A549 (cell line): ENCODE results near the gene NIPAL1. TPM values are rescaled to one million over a fixed set of nuclear protein-coding genes. Genes with fewer than 3 reads are reported as not detected.

ENCODE experiments used
- ATAC-seq, 2 experiments: fragments of 200-7000 bp in 1 of 2; fragments of >200 bp in 1 of 2; cut with Nextera tagmentation in 1 of 2; cut with Tn5 transposase in 1 of 2; 3 replicates each; pipeline versions ENCODE4 v1.8.0 to v1.9.1; 2018 to 2020; ENCODE audit warnings: mild to moderate bottlenecking in 1 of 2, moderate library complexity in 1 of 2
- CTCF ChIA-PET: fragments of 300-600 bp; sonication (Branson Sonifier 250); formaldehyde crosslinking; extraction: SDS; loops from one replicate; lab custom pipeline; 2021; ENCODE audit warnings: antibody characterized with exemption, inconsistent platforms; lab: Yijun Ruan, JAX
- POLR2A ChIA-PET: fragments of 350-600 bp; formaldehyde crosslinking; extraction: SDS; loops from one replicate; lab custom pipeline; 2021; ENCODE audit warnings: antibody characterized with exemption, inconsistent platforms; lab: Yijun Ruan, JAX
- DNase-seq, 2 experiments: peaks; one replicate each; pipeline versions ENCODE4 v3.0.0 to v3.0.0-alpha.2; 2011 to 2016; ENCODE audit warnings: low read depth in 1 of 2, low spot score in 1 of 2
- FAIRE-seq: peaks from 2 replicates; lab custom pipeline; 2011; peaks lifted over from hg19 to GRCh38; lab: Jason Lieb, UNC
- H3K27ac ChIP-seq, 2 experiments: fragments of >200 bp; sonication (Bioruptor Twin); formaldehyde crosslinking; 3 replicates each; pipeline ENCODE4 v1.5.1; 2016 to 2017
- H3K4me1 ChIP-seq: fragments of >200 bp; sonication (Bioruptor Twin); formaldehyde crosslinking; 3 replicates; pipeline ENCODE4 v1.6.1; 2016
- H3K4me2 ChIP-seq: fragments of >200 bp; sonication (Bioruptor Twin); formaldehyde crosslinking; 3 replicates; pipeline ENCODE4 v1.6.1; 2016
- H3K4me3 ChIP-seq: fragments of >200 bp; sonication (Bioruptor Twin); formaldehyde crosslinking; 3 replicates; pipeline ENCODE4 v1.5.1; 2016
- H3K9me3 ChIP-seq: fragments of >200 bp; sonication (Bioruptor Twin); formaldehyde crosslinking; 3 replicates; pipeline ENCODE4 v1.6.1; 2016
- CBX8 ChIP-seq: fragments of 200-600 bp; sonication (generic); IDR thresholded peaks from 2 replicates; pipeline ENCODE4 v1.6.1; 2016
- CHD2 ChIP-seq: fragments of 150-350 bp; IDR thresholded peaks from 2 replicates; pipeline ENCODE4 v1.6.1; 2014; ENCODE audit warnings: low read length; ENCODE audit not compliant: partially characterized antibody
- CHD4 ChIP-seq: fragments of 200-600 bp; sonication (generic); IDR thresholded peaks from 2 replicates; pipeline ENCODE4 v1.6.1; 2016; ENCODE audit warnings: antibody characterized with exemption, mild to moderate bottlenecking, borderline replicate concordance
- E2F6 ChIP-seq: IDR thresholded peaks from 2 replicates; pipeline ENCODE4 v1.6.1; 2012; ENCODE audit warnings: low read depth, borderline replicate concordance
- EHF ChIP-seq: fragments of 250-450 bp; sonication (Bioruptor Pico); IDR thresholded peaks from 2 replicates; pipeline ENCODE4 v1.5.0; 2020; ENCODE audit warnings: mild to moderate bottlenecking
- EP300 ChIP-seq, 2 experiments: fragments of >200 bp; sonication (Bioruptor Twin); formaldehyde crosslinking; IDR thresholded peaks; 2 replicates in 1 of 2; 3 replicates in 1 of 2; pipeline ENCODE4 v1.6.1; 2016 to 2017
- FOXS1 ChIP-seq: fragments of 250-450 bp; sonication (Bioruptor Pico); IDR thresholded peaks from 2 replicates; pipeline ENCODE4 v1.5.0; 2020; ENCODE audit warnings: mild to moderate bottlenecking, moderate library complexity
- HEYL ChIP-seq: fragments of 250-450 bp; sonication (Bioruptor Pico); IDR thresholded peaks from 2 replicates; pipeline ENCODE4 v1.8.0; 2021; ENCODE audit warnings: mild to moderate bottlenecking, moderate library complexity
- HOXA7 ChIP-seq: fragments of 250-450 bp; sonication (Bioruptor Pico); IDR thresholded peaks from 2 replicates; pipeline ENCODE4 v1.5.0; 2020; ENCODE audit warnings: mild to moderate bottlenecking, moderate library complexity
- JUNB ChIP-seq: fragments of >200 bp; sonication (Bioruptor Twin); formaldehyde crosslinking; IDR thresholded peaks from 2 replicates; pipeline ENCODE4 v1.6.1; 2016
- MAFK ChIP-seq: fragments of 450-650 bp; IDR thresholded peaks from 2 replicates; pipeline ENCODE4 v1.6.1; 2014; ENCODE audit not compliant: partially characterized antibody
- MAX ChIP-seq: IDR thresholded peaks from 2 replicates; pipeline ENCODE4 v1.6.1; 2012
- NFE2L2 ChIP-seq: fragments of 150-350 bp; conservative IDR thresholded peaks from 2 replicates; pipeline ENCODE4 v1.6.1; 2014; ENCODE audit warnings: low read length
- NPAS2 ChIP-seq: fragments of 250-450 bp; sonication (Bioruptor Pico); IDR thresholded peaks from 2 replicates; pipeline ENCODE4 v1.8.0; 2022; ENCODE audit warnings: mild to moderate bottlenecking, moderate library complexity, borderline replicate concordance
- PBX3 ChIP-seq: IDR thresholded peaks from 2 replicates; pipeline ENCODE4 v1.6.1; 2012
- PHF8 ChIP-seq: fragments of 200-600 bp; sonication (generic); IDR thresholded peaks from 2 replicates; pipeline ENCODE4 v1.6.1; 2016; ENCODE audit warnings: low read depth, mild to moderate bottlenecking, antibody characterized with exemption, moderate library complexity, borderline replicate concordance
- POLR2A ChIP-seq: IDR thresholded peaks from 2 replicates; pipeline ENCODE4 v1.6.1; 2012; ENCODE audit warnings: mild to moderate bottlenecking, low read length
- RARB ChIP-seq: fragments of 250-450 bp; sonication (Bioruptor Pico); IDR thresholded peaks from 2 replicates; pipeline ENCODE4 v1.8.0; 2021; ENCODE audit warnings: mild to moderate bottlenecking, moderate library complexity
- REST ChIP-seq: fragments of 200-600 bp; sonication (generic); IDR thresholded peaks from 2 replicates; pipeline ENCODE4 v1.6.1; 2016; ENCODE audit warnings: antibody characterized with exemption, mild to moderate bottlenecking, moderate library complexity
- RFX5 ChIP-seq: fragments of 450-650 bp; IDR thresholded peaks from 2 replicates; pipeline ENCODE4 v1.7.1; 2014; ENCODE audit warnings: antibody characterized with exemption, mild to moderate bottlenecking, moderate library complexity
- RNF2 ChIP-seq: fragments of 200-600 bp; sonication (generic); IDR thresholded peaks from 2 replicates; pipeline ENCODE4 v1.6.1; 2016; ENCODE audit warnings: low read depth, mild to moderate bottlenecking, antibody characterized with exemption, moderate library complexity, borderline replicate concordance
- SMC3 ChIP-seq: fragments of >200 bp; sonication (Bioruptor Twin); formaldehyde crosslinking; IDR thresholded peaks from 3 replicates; pipeline ENCODE4 v1.6.1; 2018; ENCODE audit warnings: inconsistent platforms
- SREBF2 ChIP-seq: fragments of 450-650 bp; IDR thresholded peaks from 2 replicates; pipeline ENCODE4 v1.6.1; 2014; ENCODE audit warnings: mild to moderate bottlenecking, moderate library complexity
- TP53 ChIP-seq: fragments of 250-450 bp; sonication (Bioruptor Pico); IDR thresholded peaks from 2 replicates; pipeline ENCODE4 v1.5.0; 2021; ENCODE audit warnings: mild to moderate bottlenecking, moderate library complexity
- ZNF302 ChIP-seq: fragments of 250-450 bp; sonication (Bioruptor Pico); IDR thresholded peaks from 2 replicates; pipeline ENCODE4 v1.9.0; 2021; ENCODE audit warnings: inconsistent platforms, mild to moderate bottlenecking, moderate library complexity
- WGBS: methylation state at CpG from one replicate; pipeline ENCODE4 v1.1.6; 2017; ENCODE audit errors: missing lambda C conversion rate; 5-methylcytosine and 5-hydroxymethylcytosine counted together
- polyA plus RNA-seq, 4 experiments: library from polyadenylated mRNA; depleted of rRNA in 3 of 4; stranded (reverse); fragments of >200 nt; fragmentation: RNase III in 1 of 4; extraction: RNeasy Plus Mini Kit Qiagen cat#74134 plus additional on column Dnase treatment in 1 of 4; gene quantifications; 2 replicates in 3 of 4; 3 replicates in 1 of 4; pipeline ENCODE4 v1.2.3, GENCODE V29; 2011 to 2017

The NIPAL1 gene
- polyA plus RNA-seq, 2 of the 4 experiments (the other 2 are of a cell fraction), result 0.41 to 0.47 TPM

DNA sequence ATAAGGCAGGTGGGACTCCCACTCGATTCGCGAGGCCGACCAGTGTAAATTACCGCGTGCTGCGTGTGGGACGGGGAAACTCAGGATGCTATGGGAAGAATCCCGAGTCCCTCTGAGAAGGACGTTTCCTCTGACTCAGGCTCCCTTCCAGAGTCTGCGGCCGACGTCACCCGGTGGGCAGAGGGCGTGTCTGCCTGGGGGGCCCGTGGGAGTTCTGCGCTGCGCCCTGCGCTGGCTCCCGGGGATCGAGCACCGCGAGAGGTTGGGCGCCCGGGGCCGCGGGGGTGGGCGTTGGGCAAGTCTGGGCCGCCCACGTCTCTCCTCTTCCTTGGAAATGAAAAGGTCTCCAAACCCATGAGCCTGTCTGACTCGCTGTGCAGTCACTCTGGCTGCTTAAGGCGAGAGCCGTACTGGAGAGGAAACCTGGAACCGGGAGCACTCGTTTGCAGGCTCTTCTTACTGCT is 568 bp downstream of the NIPAL1 start:
- H3K27ac ChIP-seq, result peak overlapping the region; percentile 31 to 79; a peak in 4 of 6 replicates
- no peaks in the 10 kb centered on the region for H3K4me1 ChIP-seq
- ATAC-seq, result peak; percentile 65 to 72
- no peaks in the 10 kb centered on the region for H3K9me3 ChIP-seq
- no peak for TF ChIP-seq FOXS1 (CRISPR knock-in tag)
- no peak for TF ChIP-seq RARB
- H3K4me2 ChIP-seq, result peak overlapping the region; percentile 100
- H3K4me3 ChIP-seq, result peak overlapping the region; percentile 74
- ChIA-PET CTCF (no interaction called here), POLR2A (no interaction called here)
- no peak for FAIRE-seq
- peak; percentile 20 to 25 for DNase-seq
- WGBS, result 10% methylated on average over 13 of the region's 35 CpGs

DNA sequence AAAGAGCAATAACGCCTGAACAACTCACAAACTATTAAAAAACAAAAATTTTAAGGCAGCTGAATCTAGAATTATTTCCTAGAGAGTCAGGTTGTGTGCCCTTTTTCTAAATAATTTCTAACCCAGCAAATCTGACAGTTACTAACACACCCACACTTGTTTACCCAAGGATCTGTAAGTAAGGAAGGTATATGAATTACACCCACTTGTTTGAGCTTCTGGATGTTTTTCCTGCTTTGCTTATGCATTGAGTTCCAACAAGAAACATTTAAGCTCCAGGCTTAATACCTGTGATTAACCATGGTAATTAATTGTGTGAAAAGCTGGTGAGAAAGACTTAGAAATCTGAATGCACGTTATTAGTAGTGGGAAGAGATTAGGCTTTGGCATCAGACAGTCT is 1.5 kb downstream of the NIPAL1 start:
- Histone ChIP-seq H3K9me3 (no peaks in the 10 kb centered on the region), H3K4me3 (no peak overlapping the region), H3K4me1 (no peaks in the 10 kb centered on the region), H3K27ac (no peak overlapping the region), H3K4me2 (no peak overlapping the region)
- ChIA-PET CTCF (interaction anchor here (1.1 kb wide), 1 partner anchor 27 kb away, joined by 3 read pairs; no protein-coding TSS in a partner anchor), POLR2A (no interaction called here)
- WGBS, result 54% methylated on average over 2 of the region's 2 CpGs
- FAIRE-seq (no peak), DNase-seq (no peak), ATAC-seq (no peak)
- no peak for TF ChIP-seq MAFK
- TF ChIP-seq RARB, result no peak
- no peak for TF ChIP-seq NFE2L2
- TF ChIP-seq SMC3, result no peak
- TF ChIP-seq ZNF302 (CRISPR knock-in tag), result no peak
- no peak for TF ChIP-seq EP300 (IDR thresholded peaks at IDR 0.05)

DNA sequence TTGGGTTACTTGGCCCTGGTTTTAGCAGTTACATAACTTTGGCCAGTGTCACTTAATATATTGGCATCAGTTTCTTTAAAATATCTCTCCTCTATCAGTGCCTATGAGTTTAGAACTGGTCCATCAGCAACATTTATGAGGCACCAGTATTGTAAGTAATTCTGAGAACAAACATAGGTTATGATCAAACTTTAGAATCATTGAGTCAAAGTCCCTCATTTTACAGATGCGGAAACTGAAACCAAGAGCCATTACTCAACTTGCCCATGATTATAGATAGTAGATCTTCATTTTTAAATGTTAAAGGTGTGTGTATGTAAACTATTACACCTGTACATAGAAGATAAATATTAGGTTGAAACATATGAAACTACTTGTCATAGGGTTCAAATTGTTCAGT is 4.5 kb downstream of the NIPAL1 start:
- ATAC-seq (no peak), FAIRE-seq (no peak), DNase-seq (no peak)
- Histone ChIP-seq H3K27ac (no peak overlapping the region), H3K9me3 (no peaks in the 10 kb centered on the region), H3K4me3 (no peak overlapping the region), H3K4me1 (no peaks in the 10 kb centered on the region), H3K4me2 (no peak overlapping the region)
- TF ChIP-seq SREBF2, result no peak
- no peak for TF ChIP-seq E2F6
- TF ChIP-seq EHF, result no peak
- no peak for TF ChIP-seq NPAS2 (CRISPR knock-in tag)
- TF ChIP-seq CHD2, result no peak
- TF ChIP-seq JUNB, result no peak
- no peak for TF ChIP-seq RFX5
- TF ChIP-seq CBX8, result no peak
- TF ChIP-seq POLR2A, result no peak
- TF ChIP-seq EP300 (IDR thresholded peaks at IDR 0.05), result no peak
- TF ChIP-seq HEYL, result no peak
- no peak for TF ChIP-seq PHF8
- CTCF ChIA-PET, result interaction anchor here (2.4 kb wide), 1 partner anchor 13 kb away, joined by 8 read pairs; no protein-coding TSS in a partner anchor
- POLR2A ChIA-PET, result no interaction called here
- 36% methylated on average over 1 of the region's 1 CpG for WGBS

DNA sequence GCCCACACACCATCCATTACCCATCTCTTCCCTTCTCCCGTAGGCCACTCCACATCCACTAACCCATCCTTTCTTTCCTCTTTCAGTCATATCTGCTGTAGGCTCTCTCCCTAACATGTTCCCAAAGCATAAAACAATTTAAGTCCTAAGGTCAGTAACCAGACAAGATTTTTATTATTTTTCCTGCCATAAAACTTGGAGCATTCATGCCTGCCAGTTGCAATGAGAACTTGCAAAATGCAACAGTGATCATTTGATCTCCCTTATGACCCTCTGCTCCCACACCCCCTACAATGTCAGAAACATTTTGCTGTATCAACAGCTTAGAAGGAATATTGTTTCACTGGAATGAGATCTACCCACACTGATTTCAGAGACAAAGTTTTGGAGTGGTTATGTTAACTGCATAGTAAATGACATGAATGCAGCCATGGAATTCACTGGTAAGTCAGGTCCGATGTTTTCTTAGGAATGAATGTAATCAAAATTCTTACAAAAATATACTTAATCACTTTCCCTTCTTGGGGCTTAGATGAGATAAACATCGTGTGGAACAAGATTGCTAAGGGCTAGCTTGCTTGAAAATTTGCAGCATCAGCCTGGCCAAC is 5.7 kb downstream of the NIPAL1 start:
- CTCF ChIA-PET, result no interaction called here
- no peak overlapping the region for H3K4me3 ChIP-seq
- H3K9me3 ChIP-seq, result no peaks in the 10 kb centered on the region
- ATAC-seq (no peak), FAIRE-seq (no peak), DNase-seq (no peak)
- no peak overlapping the region for H3K4me2 ChIP-seq
- 44% methylated on average over 3 of the region's 3 CpGs for WGBS
- no peaks in the 10 kb centered on the region for H3K4me1 ChIP-seq
- POLR2A ChIA-PET, result no interaction called here
- no peak overlapping the region for H3K27ac ChIP-seq
- TF ChIP-seq MAX, result no peak
- no peak for TF ChIP-seq TP53 (CRISPR knock-in tag)
- no peak for TF ChIP-seq HOXA7 (CRISPR knock-in tag)
- no peak for TF ChIP-seq CHD4
- TF ChIP-seq PBX3, result no peak
- TF ChIP-seq RNF2, result no peak
- TF ChIP-seq REST, result no peak
- no peak for TF ChIP-seq FOXS1 (CRISPR knock-in tag)
